ENCODE measurements around the gene STAT6.
A peak's percentile ranks its signal among the peaks of the same experiment; 100 is the strongest.

STAT6 gene

GRCh38 chr12:57118711-57119271 lies 7.6 kb upstream of the STAT6 start:
- TF ChIP-seq, protein P1, sequence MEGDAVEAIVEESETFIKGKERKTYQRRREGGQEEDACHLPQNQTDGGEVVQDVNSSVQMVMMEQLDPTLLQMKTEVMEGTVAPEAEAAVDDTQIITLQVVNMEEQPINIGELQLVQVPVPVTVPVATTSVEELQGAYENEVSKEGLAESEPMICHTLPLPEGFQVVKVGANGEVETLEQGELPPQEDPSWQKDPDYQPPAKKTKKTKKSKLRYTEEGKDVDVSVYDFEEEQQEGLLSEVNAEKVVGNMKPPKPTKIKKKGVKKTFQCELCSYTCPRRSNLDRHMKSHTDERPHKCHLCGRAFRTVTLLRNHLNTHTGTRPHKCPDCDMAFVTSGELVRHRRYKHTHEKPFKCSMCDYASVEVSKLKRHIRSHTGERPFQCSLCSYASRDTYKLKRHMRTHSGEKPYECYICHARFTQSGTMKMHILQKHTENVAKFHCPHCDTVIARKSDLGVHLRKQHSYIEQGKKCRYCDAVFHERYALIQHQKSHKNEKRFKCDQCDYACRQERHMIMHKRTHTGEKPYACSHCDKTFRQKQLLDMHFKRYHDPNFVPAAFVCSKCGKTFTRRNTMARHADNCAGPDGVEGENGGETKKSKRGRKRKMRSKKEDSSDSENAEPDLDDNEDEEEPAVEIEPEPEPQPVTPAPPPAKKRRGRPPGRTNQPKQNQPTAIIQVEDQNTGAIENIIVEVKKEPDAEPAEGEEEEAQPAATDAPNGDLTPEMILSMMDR (conservative IDR thresholded peaks at IDR 0.05; ENCODE audit: control insufficient read depth, insufficient read depth, low read depth, low read length) = no peak
- no peak overlapping the region for H3K4me3 ChIP-seq (ENCODE audit: control insufficient read depth, low read depth, low read length)
- peak; percentile 57 for DNase-seq (ENCODE audit: low read depth)

DNA sequence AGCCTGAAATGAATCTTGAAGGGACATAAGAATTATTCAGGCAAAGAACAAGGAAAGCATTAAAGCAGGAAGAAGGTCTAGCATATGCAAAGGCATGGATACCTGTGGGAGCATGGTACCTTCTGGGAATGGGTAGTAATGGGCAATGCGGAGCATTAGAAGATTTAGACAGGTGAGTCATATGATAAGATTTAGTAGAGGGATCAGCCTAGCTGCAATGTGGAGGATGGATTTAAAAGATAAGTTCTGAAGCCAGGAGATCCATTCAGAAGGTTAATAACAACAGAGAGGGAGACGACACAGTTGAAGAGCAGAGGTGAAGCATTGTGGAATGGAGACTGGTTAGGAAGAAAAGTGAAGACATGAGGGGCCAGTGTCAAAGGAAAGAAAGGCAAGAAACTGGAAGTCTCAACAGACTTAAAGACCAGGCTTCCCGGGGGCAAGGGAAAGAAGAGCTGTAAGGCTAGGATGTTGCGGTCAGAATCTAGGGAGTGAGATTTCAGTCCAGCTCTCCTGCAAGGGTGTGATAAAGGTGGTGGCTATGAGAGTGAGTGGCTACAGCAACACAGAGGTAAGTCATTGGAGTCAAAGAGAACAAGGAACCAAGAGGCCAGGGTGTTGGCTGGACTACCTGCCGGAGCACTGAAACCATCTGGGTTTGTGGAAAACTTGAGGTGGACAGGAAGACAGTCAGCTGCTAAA lies 5.6 kb upstream of the STAT6 start:
- TF ChIP-seq, protein P1 (conservative IDR thresholded peaks at IDR 0.05; ENCODE audit: control insufficient read depth, insufficient read depth, low read depth, low read length) = no peak
- DNase-seq (ENCODE audit: low read depth) = no peak
- no peak overlapping the region for H3K4me3 ChIP-seq (ENCODE audit: control insufficient read depth, low read depth, low read length)

DNA sequence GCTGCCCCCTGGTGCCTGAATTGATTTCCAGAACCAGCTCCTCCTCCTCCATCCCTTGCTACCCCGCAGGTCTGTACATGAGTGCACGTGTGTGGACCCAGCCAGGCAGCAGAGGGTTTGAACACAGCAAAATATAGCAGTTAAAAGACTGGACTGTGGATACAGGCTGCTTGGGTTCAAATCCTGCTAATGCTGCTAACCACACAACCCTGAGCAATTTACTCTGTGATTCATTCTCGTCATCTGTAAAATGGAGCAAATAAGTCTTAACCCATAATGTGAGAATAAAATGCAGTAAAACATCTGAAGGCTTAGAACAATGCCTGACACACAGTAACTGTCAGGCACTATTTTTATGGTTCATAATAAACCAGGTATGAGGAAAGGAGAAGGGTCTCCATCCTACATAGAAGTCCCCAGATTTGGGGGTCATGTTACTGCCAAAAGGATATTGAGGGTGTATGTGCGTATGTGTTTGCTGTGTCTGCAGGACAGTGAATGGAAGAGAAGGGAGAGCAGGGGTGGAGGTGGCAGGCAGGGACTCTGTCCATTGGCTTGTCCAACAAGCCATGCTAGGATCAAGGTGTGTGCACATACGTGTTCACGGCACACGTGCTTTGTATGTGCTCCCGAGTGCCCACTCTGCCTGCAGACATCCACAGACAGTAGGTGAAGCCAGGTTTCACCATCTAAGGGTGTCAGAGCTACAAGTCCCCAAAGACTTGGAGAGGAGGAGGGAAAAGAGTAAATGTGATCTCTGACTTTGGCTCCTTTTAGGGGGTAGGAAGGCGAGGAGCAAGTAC lies 1.5 kb upstream of the STAT6 start:
- TF ChIP-seq, protein P1 (conservative IDR thresholded peaks at IDR 0.05; ENCODE audit: control insufficient read depth, insufficient read depth, low read depth, low read length) = no peak
- DNase-seq (ENCODE audit: low read depth) = no peak
- no peak overlapping the region for H3K4me3 ChIP-seq (ENCODE audit: control insufficient read depth, low read depth, low read length)

GRCh38 chr12:57110104-57111030 lies 795 bp downstream of the STAT6 start:
- peak; percentile 40 for DNase-seq (ENCODE audit: low read depth)
- peak overlapping the region; percentile 92 for H3K4me3 ChIP-seq (ENCODE audit: control insufficient read depth, low read depth, low read length)
- TF ChIP-seq, protein P1 (conservative IDR thresholded peaks at IDR 0.05; ENCODE audit: control insufficient read depth, insufficient read depth, low read depth, low read length) = no peak

DNA sequence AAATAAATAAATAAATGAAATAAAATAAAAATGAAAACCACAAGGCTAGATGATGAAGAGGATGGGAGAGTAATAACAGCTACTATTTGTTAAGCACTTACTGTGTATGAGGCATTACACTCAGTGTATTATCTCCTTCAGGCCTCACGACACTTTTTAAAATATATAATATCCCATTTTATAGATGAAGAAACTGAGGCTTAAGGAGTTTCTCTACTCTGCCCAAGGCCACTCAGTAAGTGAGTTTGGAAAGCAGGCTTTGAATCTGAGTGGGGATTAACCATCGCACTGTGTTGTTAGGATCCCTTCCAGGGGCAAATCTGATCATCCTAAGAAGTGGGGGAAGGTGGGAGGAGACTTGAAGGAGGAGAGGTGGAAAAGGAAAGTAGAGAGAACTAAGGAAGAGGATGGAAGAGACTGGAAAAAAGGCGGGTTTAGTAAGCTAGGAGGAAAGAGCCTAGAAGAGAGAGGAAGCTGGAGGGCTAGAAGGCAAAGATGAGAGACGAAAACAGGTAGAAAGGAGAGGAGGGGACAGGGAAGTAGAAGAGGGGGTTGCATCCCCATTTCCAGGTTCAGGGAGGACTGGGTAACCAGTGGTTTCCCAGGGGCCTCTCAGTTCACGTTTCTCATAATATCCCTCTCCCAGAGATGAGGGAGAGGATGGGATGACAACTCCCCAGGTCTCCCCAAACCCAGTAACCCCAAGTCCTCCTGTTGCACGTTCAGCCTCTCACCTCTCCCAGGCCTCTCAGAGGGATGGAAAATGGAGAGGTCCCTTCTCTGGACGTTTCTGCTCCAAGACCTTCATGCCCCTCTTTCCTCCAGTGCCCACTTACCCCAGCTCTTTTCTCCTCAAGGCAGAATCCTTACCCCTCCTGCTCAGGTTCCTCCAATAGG lies 1.7 kb downstream of the STAT6 start:
- no peak for DNase-seq (ENCODE audit: low read depth)
- TF ChIP-seq, protein P1 (conservative IDR thresholded peaks at IDR 0.05; ENCODE audit: control insufficient read depth, insufficient read depth, low read depth, low read length) = no peak
- peak overlapping the region; percentile 92 for H3K4me3 ChIP-seq (ENCODE audit: control insufficient read depth, low read depth, low read length)
